ENCODE measurements around the gene ANKRD12.

DNA sequence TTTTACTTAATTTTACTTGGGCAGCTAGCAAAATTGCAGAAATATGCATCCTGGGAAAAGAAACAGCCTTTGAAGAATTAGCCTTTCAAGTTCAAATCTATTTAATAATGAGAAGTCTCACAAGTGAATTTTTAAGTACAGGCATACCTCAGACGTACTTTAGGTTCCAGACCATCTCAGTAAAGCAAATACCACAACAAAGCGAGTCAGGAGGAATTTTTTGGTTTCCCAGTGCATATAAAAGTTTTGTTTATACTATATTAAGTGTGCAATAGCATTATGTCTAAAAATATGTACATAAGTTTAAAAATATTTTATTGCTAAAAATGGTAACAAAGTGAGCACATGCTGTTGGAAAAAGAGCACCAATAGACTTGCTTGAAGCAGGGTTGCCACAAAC lies 147.2 kb downstream of the ANKRD12 start:
- TF ChIP-seq POLR2A (IDR thresholded peaks at IDR 0.05; ENCODE audit: low read depth, low read length) (no peak), PAX5 (IDR thresholded peaks at IDR 0.05; ENCODE audit: insufficient read depth, low read length, severe bottlenecking) (no peak), POLR2AphosphoS5 (IDR thresholded peaks at IDR 0.05; ENCODE audit: low read depth, low read length) (no peak), TAF1 (IDR thresholded peaks at IDR 0.05; ENCODE audit: low read depth, low read length) (no peak), POU2F2 (IDR thresholded peaks at IDR 0.05; ENCODE audit: low read depth, low read length) (no peak), SPI1 (IDR thresholded peaks at IDR 0.05; ENCODE audit: low read depth, low read length) (no peak)
